HepG2 (cell line): Measurements from ENCODE around the gene ACTG2. TPM values are rescaled to one million over a fixed set of nuclear protein-coding genes. Genes with fewer than 3 reads are reported as not detected.

Experiments used
- ATAC-seq: fragments of 200-7000 bp; cut with Tn5 transposase; 3 replicates; pipeline ENCODE4 v1.9.1; 2020; ENCODE audit warnings: mild to moderate bottlenecking, moderate library complexity
- BruUV-seq: library from RNA; stranded (reverse); fragments of 400-500 nt; replicated peaks from 2 replicates; lab custom pipeline; 2021; lab: Mats Ljungman, UMichigan
- CTCF ChIA-PET: fragments of 300-600 bp; formaldehyde crosslinking; extraction: SDS; loops from one replicate; lab custom pipeline; 2021; ENCODE audit warnings: low total read pairs, inconsistent platforms, low intra/inter-chr PET ratio; lab: Yijun Ruan, JAX
- POLR2A ChIA-PET: fragments of 350-600 bp; sonication (Branson Sonifier 250); formaldehyde crosslinking; loops from one replicate; lab custom pipeline; 2020; ENCODE audit warnings: antibody characterized with exemption, inconsistent platforms; lab: Yijun Ruan, JAX
- DNase-seq: peaks from one replicate; pipeline ENCODE4 v3.0.0-alpha.2; 2015; ENCODE audit warnings: low spot score
- FAIRE-seq: peaks from 3 replicates; lab custom pipeline; 2011; peaks lifted over from hg19 to GRCh38; lab: Jason Lieb, UNC
- H2AFZ ChIP-seq: one replicate; pipeline ENCODE4 v1.6.1; 2011; ENCODE audit warnings: low read length, inconsistent platforms
- H3K27ac ChIP-seq: fragments of 300-600 bp; 3 replicates; pipeline ENCODE4 v1.8.0; 2011; ENCODE audit warnings: mixed run types, mild to moderate bottlenecking, mixed read lengths, low read length, inconsistent platforms; ENCODE audit not compliant: insufficient read depth; ENCODE audit errors: extremely low read length
- H3K27me3 ChIP-seq, 2 experiments: fragments of 200-600 bp in 1 of 2; 2 replicates in 1 of 2; 3 replicates in 1 of 2; pipeline versions ENCODE4 v1.6.0 to v1.8.0; 2011; ENCODE audit warnings: low read length in 2 of 2, mild to moderate bottlenecking in 2 of 2, moderate library complexity in 2 of 2, inconsistent platforms in 1 of 2; ENCODE audit not compliant: insufficient read depth in 2 of 2, control insufficient read depth in 1 of 2
- H3K36me3 ChIP-seq, 2 experiments: fragments of 200-600 bp in 1 of 2; replicated peaks in 1 of 2; 2 replicates in 1 of 2; 3 replicates in 1 of 2; pipeline versions ENCODE4 v1.5.1 to v1.8.0; 2011; ENCODE audit warnings: low read length in 2 of 2, inconsistent platforms in 1 of 2; ENCODE audit not compliant: insufficient read depth in 2 of 2, control insufficient read depth in 1 of 2
- H3K4me1 ChIP-seq: 2 replicates; pipeline ENCODE4 v1.5.1; 2012; ENCODE audit warnings: low read length, inconsistent platforms; ENCODE audit not compliant: insufficient read depth
- H3K4me2 ChIP-seq: 2 replicates; pipeline ENCODE4 v1.6.0; 2011; ENCODE audit warnings: low read depth, low read length, inconsistent platforms
- H3K4me3 ChIP-seq, 3 experiments: fragments of 200-600 bp in 1 of 3; sonication (generic), shearing (Covaris generic) in 1 of 3; replicated peaks in 1 of 3; 2 replicates each; pipeline ENCODE4 v1.5.1; 2011 to 2016; ENCODE audit warnings: low read length in 3 of 3, inconsistent platforms in 2 of 3, low read depth in 2 of 3, mild to moderate bottlenecking in 2 of 3, control low read depth in 1 of 3, mixed read lengths in 1 of 3; ENCODE audit not compliant: insufficient read depth in 1 of 3
- H3K79me2 ChIP-seq: one replicate; pipeline ENCODE4 v1.6.1; 2011; ENCODE audit warnings: low read length, inconsistent platforms; ENCODE audit not compliant: insufficient read depth
- H3K9ac ChIP-seq: 2 replicates; pipeline ENCODE4 v1.6.0; 2011; ENCODE audit warnings: mild to moderate bottlenecking, low read depth, low read length, inconsistent platforms; ENCODE audit not compliant: insufficient read depth
- H3K9me3 ChIP-seq: 2 replicates; pipeline ENCODE4 v1.5.1; 2012; ENCODE audit warnings: mild to moderate bottlenecking, low read length
- H4K20me1 ChIP-seq: 2 replicates; pipeline ENCODE4 v1.6.0; 2011; ENCODE audit warnings: inconsistent platforms, mild to moderate bottlenecking, low read length, moderate library complexity; ENCODE audit not compliant: insufficient read depth
- NFYB ChIP-seq: sonication (generic); formaldehyde crosslinking; IDR thresholded peaks from 2 replicates; pipeline ENCODE4 v1.4.0; 2020; ENCODE audit warnings: missing genetic modification reagents
- POLR2AphosphoS5 ChIP-seq: IDR thresholded peaks from 2 replicates; pipeline ENCODE4 v1.6.1; 2012; ENCODE audit warnings: low read depth, low read length
- RBFOX2 ChIP-seq: fragments of 200-400 bp; formaldehyde crosslinking; IDR thresholded peaks from 2 replicates; pipeline ENCODE4 v1.6.1; 2017; ENCODE audit warnings: low read depth, mild to moderate bottlenecking, low read length
- RBM22 ChIP-seq: fragments of 200-400 bp; formaldehyde crosslinking; optimal IDR thresholded peaks from 2 replicates; pipeline ENCODE3; 2017; ENCODE audit warnings: mild to moderate bottlenecking, low read length, moderate library complexity
- SMAD3 ChIP-seq: sonication (generic); formaldehyde crosslinking; IDR thresholded peaks from 2 replicates; pipeline ENCODE4 v1.4.0; 2020; ENCODE audit warnings: missing genetic modification reagents
- ZNF24 ChIP-seq: fragments of 450-650 bp; IDR thresholded peaks from 2 replicates; pipeline ENCODE4 v1.6.1; 2017; ENCODE audit warnings: antibody characterized with exemption, mild to moderate bottlenecking
- ZNF770 ChIP-seq: sonication (generic); formaldehyde crosslinking; IDR thresholded peaks from 2 replicates; pipeline ENCODE4 v1.5.0; 2020; ENCODE audit warnings: mild to moderate bottlenecking, missing genetic modification reagents
- ZNF780A ChIP-seq: sonication (generic); formaldehyde crosslinking; IDR thresholded peaks from 2 replicates; pipeline ENCODE4 v1.8.0; 2022; ENCODE audit warnings: mild to moderate bottlenecking, missing genetic modification reagents, moderate library complexity
- WGBS: methylation state at CpG from one replicate; pipeline ENCODE4 v1.1.6; 2017; ENCODE audit warnings: low lambda C conversion rate; 5-methylcytosine and 5-hydroxymethylcytosine counted together
- in situ Hi-C: cut with HindIII; loops from 2 replicates; pipeline ENCODE4 v1.10.0; 2017; ENCODE audit warnings: low pct_unique_long_range_greater_than_20kb; ENCODE audit not compliant: extremely low pct_ligation_motif_present
- intact Hi-C: fragments of 100-400 bp; cut with micrococcal nuclease; formaldehyde crosslinking; loops from one replicate; pipeline ENCODE4 v1.10.0; 2022; ENCODE audit not compliant: unreplicated experiment
- polyA plus RNA-seq, 8 experiments: library from polyadenylated mRNA; depleted of rRNA in 3 of 8; stranded (reverse) in 7 of 8; unstranded in 1 of 8; fragments of >200 nt; fragmentation: Illumina TruSeq in 4 of 8; extraction: Trizol in 4 of 8; gene quantifications; 2 replicates each; pipeline versions ENCODE4 v1.2.1 to v1.2.3, GENCODE V29; 2011 to 2016; ENCODE audit warnings: low read depth in 4 of 8, missing spikeins in 1 of 8, mixed read lengths in 1 of 8; ENCODE audit not compliant: insufficient read depth in 1 of 8
- total RNA-seq, 5 experiments: library from RNA; depleted of rRNA; stranded (reverse); fragments of >200 nt; fragmentation: Illumina TruSeq; extraction: Trizol; gene quantifications; 2 replicates each; pipeline ENCODE4 v1.2.3, GENCODE V29; 2016; ENCODE audit warnings: low read depth in 1 of 5

Gene ACTG2
- total and polyA plus RNA-seq, 2 of the 13 experiments (the other 11 are each of a cell fraction or from before 2014, with no cell fraction given): 0.13 TPM; not detected in 1

- ATAC-seq: no peak
- no peak for FAIRE-seq
- H3K27ac ChIP-seq: no peak overlapping the region
- ChIA-PET CTCF (no interaction called here), POLR2A (interaction anchor here (1.4 kb wide), 1 partner anchor 8 kb away, joined by 4 read pairs; no protein-coding TSS in a partner anchor)
- H3K36me3 ChIP-seq: peaks cover 16 to 65% of the 10 kb centered on the region in 2 experiments
- intact Hi-C loops (no loop called here), in situ Hi-C loops (no loop called here)
- no peaks in the 10 kb centered on the region for H3K9me3 ChIP-seq
- no peak for DNase-seq
- 0 out of 2 replicates have a peak, but pooled peaks have one; percentile 2 for TF ChIP-seq POLR2AphosphoS5
- TF ChIP-seq ZNF24: no peak
- no peak for TF ChIP-seq NFYB
- no peak overlapping the region for H3K9ac ChIP-seq
- 0 out of 2 replicates have a peak, but pooled peaks cover 15% of the 10 kb centered on the region for H3K4me1 ChIP-seq
- H2AFZ ChIP-seq: no peak overlapping the region
- no peak overlapping the region for H3K4me3 ChIP-seq
- H3K79me2 ChIP-seq: peaks cover 72% of the 10 kb centered on the region
- no peak overlapping the region for H3K4me2 ChIP-seq
- H3K27me3 ChIP-seq: no peaks in the 10 kb centered on the region
- H4K20me1 ChIP-seq: peaks cover 15% of the 10 kb centered on the region
- BruUV-seq: no TSS peak
Measured at GRCh38 chr2:73935641-73936040, 42.8 kb downstream of the ACTG2 start.

- no peak overlapping the region for H2AFZ ChIP-seq
- CTCF ChIA-PET: no interaction called here
- ATAC-seq: no peak
- 95% methylated on average over 4 of the region's 4 CpGs for WGBS
- H3K4me3 ChIP-seq: no peak overlapping the region
- POLR2A ChIA-PET: interaction anchor here (1.0 kb wide), 1 partner anchor 10 kb away, joined by 3 read pairs; no protein-coding TSS in a partner anchor
- H3K9me3 ChIP-seq: no peaks in the 10 kb centered on the region
- peaks cover 16% of the 10 kb centered on the region for H4K20me1 ChIP-seq
- no peak for DNase-seq
- TF ChIP-seq SMAD3: no peak
- TF ChIP-seq ZNF770 (CRISPR knock-in tag): no peak
- TF ChIP-seq RBFOX2: 0 out of 2 replicates have a peak, but pooled peaks have one; percentile 31
- TF ChIP-seq RBM22: peak; percentile 87
- no peak for TF ChIP-seq ZNF780A (CRISPR knock-in tag)
- BruUV-seq: no TSS peak
- H3K27ac ChIP-seq: no peak overlapping the region
- in situ Hi-C loops (no loop called here), intact Hi-C loops (no loop called here)
- H3K79me2 ChIP-seq: peaks cover 68% of the 10 kb centered on the region
- H3K9ac ChIP-seq: no peak overlapping the region
- 0 out of 2 replicates have a peak, but pooled peaks cover 2% of the 10 kb centered on the region for H3K4me1 ChIP-seq
- no peaks in the 10 kb centered on the region for H3K27me3 ChIP-seq
- H3K4me2 ChIP-seq: no peak overlapping the region
- peaks cover 15 to 65% of the 10 kb centered on the region in 2 experiments for H3K36me3 ChIP-seq
- FAIRE-seq: no peak
Measured at GRCh38 chr2:73937103-73937885, 44.5 kb downstream of the ACTG2 start.
